Measurements from ENCODE around the gene CEP128.

Gene CEP128

DNA sequence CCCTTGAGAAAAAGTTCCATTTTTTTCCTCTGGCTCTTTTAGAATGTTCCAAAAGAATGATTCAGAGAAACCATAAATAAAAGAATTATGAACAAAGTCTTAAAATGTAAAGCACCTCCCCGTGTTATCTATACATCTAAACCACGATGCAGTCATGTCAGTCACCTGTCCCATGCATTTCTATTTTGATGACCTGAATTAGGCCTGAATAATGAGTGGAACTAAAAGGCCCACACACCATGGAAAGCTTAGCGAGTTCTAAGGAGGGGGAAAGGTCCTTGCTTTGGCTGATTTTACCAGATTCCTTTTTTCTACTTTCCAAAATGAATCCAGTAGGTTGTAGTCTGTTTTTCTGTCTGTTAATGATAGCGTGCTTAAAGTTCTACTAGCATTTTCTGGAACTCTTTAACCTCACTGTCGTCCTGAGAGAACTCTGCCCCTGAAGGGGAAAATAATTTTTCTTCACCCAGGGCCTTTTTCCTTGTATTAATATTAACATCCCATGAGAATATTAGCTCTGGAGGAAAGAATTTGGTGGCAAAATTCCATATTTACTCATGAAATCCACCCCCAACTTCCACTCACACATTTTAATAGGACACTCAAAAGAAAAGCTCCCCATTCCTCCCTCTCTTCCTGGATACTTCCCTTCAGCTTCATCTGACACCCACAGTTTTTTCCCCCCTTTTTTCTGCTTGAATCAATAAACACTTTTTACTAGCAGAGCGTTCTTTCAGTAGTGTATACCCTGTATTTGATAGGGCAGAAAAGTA is 464.0 kb downstream of the CEP128 start:
- DNase-seq (ENCODE audit: low spot score), result no peak

DNA sequence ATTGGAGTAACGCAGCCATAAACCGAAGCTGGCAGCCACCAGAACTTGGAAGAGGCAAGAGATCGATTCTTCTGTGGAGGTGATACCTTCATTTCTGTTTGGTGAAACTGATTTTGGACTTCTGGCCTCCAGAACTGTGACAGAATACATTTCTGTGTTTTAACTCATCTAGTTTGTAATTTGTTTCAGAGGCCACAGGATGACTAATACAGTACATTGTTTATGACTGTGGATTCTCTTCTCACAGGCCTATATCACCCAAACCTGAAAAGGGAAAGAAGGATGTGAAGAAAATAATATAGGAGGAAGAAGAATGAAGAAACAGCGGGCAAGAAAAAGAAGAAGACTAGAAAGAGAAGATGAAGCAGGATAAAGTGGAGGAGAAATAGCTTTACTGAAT is 466.5 kb downstream of the CEP128 start:
- DNase-seq (ENCODE audit: low spot score), result no peak

DNA sequence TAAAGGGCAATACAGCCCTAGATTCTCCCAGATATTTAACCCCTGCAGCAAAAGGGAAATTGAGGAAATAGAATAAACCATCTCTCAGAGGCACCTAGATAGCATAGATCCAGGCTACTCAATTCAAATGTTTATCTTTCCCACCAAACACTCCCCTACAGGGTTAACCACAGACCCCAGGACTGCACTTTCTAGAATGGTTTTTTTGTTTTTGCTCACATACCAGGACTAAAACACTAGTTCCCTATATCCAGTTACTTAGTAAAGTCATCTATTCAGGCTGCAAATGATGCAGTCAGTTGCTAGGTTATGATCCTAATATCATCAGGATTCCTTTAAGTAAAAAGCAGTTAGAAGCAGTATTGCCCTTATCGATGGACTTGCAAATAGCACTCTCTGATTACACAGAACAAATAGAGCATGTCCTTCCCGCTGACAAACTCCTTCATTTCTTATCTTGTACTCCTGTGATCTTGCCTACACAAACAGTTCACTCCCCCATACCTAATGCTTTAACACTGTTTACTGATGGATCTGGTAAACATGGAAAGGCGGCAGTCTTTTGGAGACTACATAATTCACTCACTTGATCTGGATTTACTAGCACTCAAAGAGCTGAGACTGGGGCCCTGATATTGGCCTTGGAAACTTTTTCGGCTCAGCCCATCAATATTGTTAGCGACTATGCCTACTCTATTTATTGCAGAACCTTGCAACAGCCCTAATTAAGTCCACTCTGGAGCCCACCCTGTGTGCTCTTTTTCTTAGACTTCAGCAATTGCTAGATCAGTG is 473.0 kb downstream of the CEP128 start:
- DNase-seq (ENCODE audit: low spot score), result no peak

DNA sequence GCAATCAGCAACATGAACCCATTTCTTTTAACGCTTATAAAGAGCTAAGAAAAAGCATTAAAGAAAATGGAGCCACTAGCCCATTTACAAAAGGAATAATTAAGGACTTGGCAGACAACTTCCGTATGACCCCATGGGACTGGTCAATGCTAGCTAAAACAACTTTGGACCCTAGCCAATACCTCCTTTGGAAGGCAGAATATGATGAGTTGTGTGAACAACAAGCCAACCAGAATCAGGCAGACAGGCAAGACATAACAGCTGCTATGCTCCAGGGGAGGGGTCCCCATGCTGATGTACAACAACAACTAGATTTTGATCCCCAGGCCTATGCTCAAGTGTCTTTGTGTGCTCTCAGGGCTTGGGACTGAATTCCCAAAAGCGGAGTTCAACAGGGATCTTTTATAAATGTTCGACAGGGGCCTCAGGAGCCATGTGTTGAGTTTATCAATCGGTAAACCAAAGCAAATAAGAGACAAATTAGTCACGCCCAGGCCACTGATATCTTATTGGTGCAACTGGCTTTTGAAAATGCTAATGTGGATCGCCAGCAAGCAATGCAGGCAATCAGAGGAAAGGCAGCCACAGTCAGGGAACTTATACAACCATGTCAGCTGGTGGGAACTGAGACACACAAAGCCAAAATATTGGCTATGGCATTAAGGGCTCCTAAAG is 475.9 kb downstream of the CEP128 start:
- no peak for DNase-seq (ENCODE audit: low spot score)

DNA sequence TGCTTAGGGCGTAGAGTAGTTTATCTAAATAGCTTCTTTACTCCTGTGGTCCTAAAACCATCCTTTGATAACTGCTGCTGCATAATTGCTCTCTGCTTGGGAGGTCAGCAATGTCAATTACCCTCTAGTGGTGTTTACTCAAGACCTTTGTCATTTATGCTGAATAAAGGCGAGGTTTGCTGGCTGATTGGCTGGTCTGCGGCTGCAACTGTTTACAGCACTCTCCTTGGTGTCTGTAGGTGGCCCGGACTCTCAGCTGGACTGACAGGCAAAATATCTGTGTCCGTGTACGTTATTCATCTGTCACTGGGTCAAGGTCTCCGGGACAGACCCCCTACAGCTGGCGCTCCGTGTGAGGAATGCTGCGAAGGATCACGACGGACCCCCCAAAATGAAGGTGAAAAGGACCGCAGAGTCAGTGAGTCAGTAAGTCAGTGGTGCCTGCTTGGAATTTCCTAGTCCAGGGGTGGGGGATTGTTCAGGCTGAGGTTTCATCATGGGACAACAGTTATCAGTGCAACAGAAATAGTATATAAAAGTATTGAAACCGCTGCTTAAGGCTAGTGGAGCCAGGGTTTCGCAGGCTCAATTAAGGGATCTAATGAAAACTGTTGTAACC is 476.9 kb downstream of the CEP128 start:
- DNase-seq (ENCODE audit: low spot score), result no peak

DNA sequence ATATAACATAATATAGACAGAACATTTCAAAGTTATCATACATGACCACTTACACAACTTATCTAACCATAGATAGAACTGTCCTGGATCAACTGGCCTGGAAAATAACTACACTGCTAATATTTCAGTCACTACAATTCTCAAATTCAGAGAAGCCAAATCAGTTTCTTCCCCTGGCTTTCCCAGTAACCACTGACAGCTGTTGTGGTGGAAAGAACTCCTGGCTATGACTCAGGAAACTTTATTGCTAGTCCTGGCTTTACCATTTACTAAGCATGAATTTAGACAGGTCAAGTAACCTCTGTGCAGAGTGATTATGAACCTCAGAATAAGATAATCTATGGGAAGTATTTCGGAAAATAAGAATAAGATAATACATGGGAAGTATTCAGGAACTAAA is 485.3 kb downstream of the CEP128 start:
- no peak for DNase-seq (ENCODE audit: low spot score)

DNA sequence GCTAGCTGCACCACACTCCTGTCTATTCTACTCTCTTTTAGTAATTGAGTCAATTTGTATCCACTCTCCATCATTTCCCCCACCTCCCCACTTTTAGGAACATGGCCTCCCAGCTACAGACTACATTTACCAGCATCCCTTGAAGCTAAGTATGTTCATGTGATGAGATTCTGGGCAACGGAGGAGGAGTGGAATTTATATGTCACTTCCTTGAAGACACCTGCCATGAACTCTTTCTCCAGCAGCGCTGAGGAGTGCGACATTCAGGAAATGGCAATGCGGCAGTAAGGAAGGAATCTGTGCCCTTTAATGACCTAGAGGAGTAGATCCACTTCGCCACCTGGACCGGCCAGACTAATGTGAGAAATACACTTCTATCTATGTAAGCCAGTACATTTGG is 486.5 kb downstream of the CEP128 start:
- DNase-seq (ENCODE audit: low spot score), result no peak

DNA sequence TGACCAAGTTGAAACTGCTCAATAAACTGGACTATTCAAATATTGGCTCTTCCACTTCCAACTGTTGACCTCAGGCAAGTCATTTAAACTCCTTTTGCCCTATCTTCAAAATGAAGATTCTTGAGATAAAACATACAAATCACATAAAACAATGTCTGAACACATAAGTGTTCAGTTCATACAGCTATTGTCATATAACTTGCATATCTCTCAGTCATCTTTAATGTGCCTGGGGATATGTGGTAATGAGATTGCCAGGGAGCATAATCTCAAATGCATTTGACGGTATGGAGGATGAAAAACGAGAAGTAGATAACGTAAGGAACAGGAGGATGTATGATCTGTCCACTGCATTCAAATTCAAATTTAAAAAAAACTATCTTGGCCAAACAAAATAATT is 493.3 kb downstream of the CEP128 start:
- DNase-seq (ENCODE audit: low spot score), result no peak

DNA sequence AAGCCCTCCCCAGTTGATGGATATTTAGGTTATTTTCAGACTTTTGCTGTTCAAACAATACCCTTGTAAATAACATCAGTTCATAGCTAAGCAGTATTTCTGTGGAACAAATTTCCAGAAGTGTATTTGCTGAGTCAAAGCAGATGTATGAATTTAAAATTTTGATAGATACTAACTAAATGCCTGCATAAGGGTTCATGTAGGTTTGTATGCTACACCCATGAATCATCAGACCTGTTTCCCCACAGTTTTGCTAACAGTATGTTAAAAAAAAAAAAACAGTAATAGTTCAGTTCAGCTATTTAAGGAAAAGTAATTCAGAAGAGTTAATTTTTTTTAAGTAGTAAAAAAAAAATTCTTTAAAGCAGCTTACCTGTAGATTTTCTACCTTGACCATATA is 494.1 kb downstream of the CEP128 start:
- DNase-seq (ENCODE audit: low spot score), result no peak

All from SW480 (cell line).